KMS-11 (cell line): Measurements from ENCODE around the gene ITIH4.

Experiments
- H2AFZ ChIP-seq: fragments of 200-600 bp; sonication (generic); 2 replicates; pipeline ENCODE4 v1.6.1; 2016; ENCODE audit warnings: antibody characterized with exemption, mixed run types, low read depth
- H3K27ac ChIP-seq: fragments of 200-600 bp; sonication (generic); 2 replicates; pipeline ENCODE4 v1.6.1; 2016; ENCODE audit warnings: mild to moderate bottlenecking, mixed run types
- H3K27me3 ChIP-seq: fragments of 200-600 bp; sonication (generic); 2 replicates; pipeline ENCODE4 v1.6.1; 2017; ENCODE audit warnings: mild to moderate bottlenecking, low read depth, mixed run types, moderate library complexity; ENCODE audit not compliant: insufficient read depth
- H3K36me3 ChIP-seq: fragments of 200-600 bp; sonication (generic); 2 replicates; pipeline ENCODE4 v1.6.1; 2017; ENCODE audit warnings: mild to moderate bottlenecking, mixed run types; ENCODE audit not compliant: insufficient read depth
- H3K4me1 ChIP-seq: fragments of 200-600 bp; sonication (generic); 2 replicates; pipeline ENCODE4 v1.6.1; 2016; ENCODE audit warnings: mild to moderate bottlenecking, low read depth, mixed run types; ENCODE audit not compliant: poor library complexity, severe bottlenecking
- H3K4me2 ChIP-seq: fragments of 200-600 bp; sonication (generic); 2 replicates; pipeline ENCODE4 v1.7.0; 2016; ENCODE audit warnings: mild to moderate bottlenecking, mixed run types
- H3K4me3 ChIP-seq: fragments of 200-600 bp; sonication (generic); IDR thresholded peaks from 2 replicates; pipeline ENCODE4 v1.6.1; 2017; ENCODE audit warnings: low read depth, low read length, mixed read lengths; ENCODE audit not compliant: insufficient read depth
- H3K79me2 ChIP-seq: fragments of 200-600 bp; sonication (generic); 2 replicates; pipeline ENCODE4 v1.6.1; 2016; ENCODE audit warnings: low read depth, mixed run types; ENCODE audit not compliant: insufficient read depth
- H3K9ac ChIP-seq: fragments of 200-600 bp; sonication (generic); 2 replicates; pipeline ENCODE4 v1.6.1; 2016; ENCODE audit warnings: mild to moderate bottlenecking, mixed run types
- H4K20me1 ChIP-seq: fragments of 200-600 bp; sonication (generic); 2 replicates; pipeline ENCODE4 v1.6.1; 2016; ENCODE audit warnings: mild to moderate bottlenecking, mixed run types; ENCODE audit not compliant: insufficient read depth
- CTCF ChIP-seq: fragments of 200-600 bp; sonication (generic); conservative IDR thresholded peaks from 2 replicates; pipeline ENCODE4 v1.6.1; 2017; ENCODE audit warnings: low read depth, mild to moderate bottlenecking, antibody characterized with exemption, low read length, moderate library complexity, mixed read lengths

Gene ITIH4

GRCh38 chr3:52831500-52832301 is 1.2 kb upstream of the ITIH4 start:
- H3K27ac ChIP-seq, result no peak overlapping the region

DNA sequence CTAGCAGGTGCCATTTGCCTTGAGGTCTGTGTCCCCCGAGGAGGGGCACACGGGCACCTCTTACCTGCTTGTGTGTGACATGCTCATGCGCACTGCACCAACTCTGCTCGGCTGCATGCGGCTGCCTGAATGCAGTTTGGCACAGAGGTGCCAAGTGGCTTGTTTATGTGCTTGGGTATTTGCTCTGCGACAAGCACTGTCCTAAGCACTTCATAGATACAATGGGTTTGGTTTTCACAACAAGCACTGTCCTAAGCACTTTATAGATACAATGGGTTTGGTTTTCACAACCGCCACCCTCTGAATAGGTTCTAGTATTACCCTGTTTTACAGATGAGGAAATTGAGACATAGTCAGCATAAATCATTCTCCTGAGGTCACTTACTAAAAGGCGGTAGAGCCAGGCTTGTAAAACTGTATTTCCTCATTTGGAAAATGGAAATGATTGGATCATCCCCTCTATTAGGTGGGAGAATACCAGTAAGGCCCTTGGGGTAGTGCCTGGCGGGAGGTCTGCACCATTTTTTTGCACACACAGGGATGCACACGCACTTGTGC is 487 bp downstream of the ITIH4 start:
- TF ChIP-seq CTCF, result no peak
- H3K9ac ChIP-seq, result no peak overlapping the region
- no peaks in the 10 kb centered on the region for H3K27me3 ChIP-seq
- no peaks in the 10 kb centered on the region for H3K4me1 ChIP-seq
- H3K79me2 ChIP-seq, result no peaks in the 10 kb centered on the region
- no peaks in the 10 kb centered on the region for H4K20me1 ChIP-seq
- H3K27ac ChIP-seq, result no peak overlapping the region
- no peak overlapping the region for H3K4me2 ChIP-seq
- H3K36me3 ChIP-seq, result no peaks in the 10 kb centered on the region
- no peak overlapping the region for H3K4me3 ChIP-seq
- no peak overlapping the region for H2AFZ ChIP-seq

More at GRCh38 chr3:52831500-52832301, 1.2 kb upstream of the ITIH4 start:
- no peak for TF ChIP-seq CTCF
- no peak overlapping the region for H3K4me2 ChIP-seq
- H3K27me3 ChIP-seq, result no peaks in the 10 kb centered on the region
- H3K4me1 ChIP-seq, result no peaks in the 10 kb centered on the region
- H3K79me2 ChIP-seq, result no peaks in the 10 kb centered on the region
- no peaks in the 10 kb centered on the region for H4K20me1 ChIP-seq
- H3K36me3 ChIP-seq, result no peaks in the 10 kb centered on the region
- no peak overlapping the region for H3K4me3 ChIP-seq
- no peak overlapping the region for H2AFZ ChIP-seq
- no peak overlapping the region for H3K9ac ChIP-seq

DNA sequence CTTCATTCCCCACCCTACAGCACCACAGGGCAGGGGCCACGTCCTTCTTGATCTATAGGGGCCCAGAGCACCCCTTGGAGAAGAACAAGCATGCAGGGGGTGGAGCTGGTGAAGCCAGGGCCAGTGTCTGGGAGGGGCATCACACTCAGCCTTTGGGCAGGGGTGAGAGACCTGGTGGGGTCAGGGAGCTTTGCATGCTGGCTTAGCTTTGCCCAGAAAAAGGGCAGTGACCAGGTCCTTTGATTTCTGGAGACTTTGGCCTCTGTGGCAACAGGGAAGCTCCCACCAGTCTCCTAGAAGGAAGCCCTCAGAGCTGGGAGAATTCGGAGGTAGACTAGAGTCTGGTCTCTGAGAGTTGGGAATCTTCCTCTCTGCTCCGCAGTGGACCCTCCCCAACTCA is 990 bp downstream of the ITIH4 start:
- Histone ChIP-seq H2AFZ (no peak overlapping the region), H3K4me1 (no peaks in the 10 kb centered on the region), H3K9ac (no peak overlapping the region), H3K27me3 (no peaks in the 10 kb centered on the region), H3K79me2 (no peaks in the 10 kb centered on the region), H3K27ac (no peak overlapping the region), H4K20me1 (no peaks in the 10 kb centered on the region), H3K36me3 (no peaks in the 10 kb centered on the region), H3K4me2 (no peak overlapping the region), H3K4me3 (no peak overlapping the region)
- TF ChIP-seq CTCF, result no peak

GRCh38 chr3:52827866-52828376 is 2.6 kb downstream of the ITIH4 start:
- H4K20me1 ChIP-seq, result no peaks in the 10 kb centered on the region
- no peak overlapping the region for H3K27ac ChIP-seq
- no peak overlapping the region for H3K4me3 ChIP-seq
- no peaks in the 10 kb centered on the region for H3K27me3 ChIP-seq
- no peak for TF ChIP-seq CTCF
- no peaks in the 10 kb centered on the region for H3K36me3 ChIP-seq
- H3K4me2 ChIP-seq, result no peak overlapping the region
- H3K79me2 ChIP-seq, result no peaks in the 10 kb centered on the region
- no peak overlapping the region for H3K9ac ChIP-seq
- H2AFZ ChIP-seq, result no peak overlapping the region
- no peaks in the 10 kb centered on the region for H3K4me1 ChIP-seq
